Measurements from ENCODE around the gene C9orf72.
"Not testable (repeated sequence)": the region's sequence is repeated elsewhere in the genome, so short reads cannot be mapped to it uniquely, and the experiment has no call there.

The C9orf72 gene

GRCh38 chr9:27503623-27504022 lies 69.7 kb downstream of the C9orf72 start:
- DNase-seq (ENCODE audit: insufficient read length, low spot score) (no peak), FAIRE-seq (no peak)
- TF ChIP-seq POLR2A (IDR thresholded peaks at IDR 0.05; ENCODE audit: low read depth, low read length), result no peak

GRCh38 chr9:27500902-27501301 lies 72.4 kb downstream of the C9orf72 start:
- not testable (repeated sequence) for FAIRE-seq; DNase-seq (ENCODE audit: insufficient read length, low spot score)

- peak; percentile 94 for FAIRE-seq
- TF ChIP-seq POLR2A (IDR thresholded peaks at IDR 0.05; ENCODE audit: low read depth, low read length), result no peak
- DNase-seq (ENCODE audit: insufficient read length, low spot score), result peak; percentile 12
Observed at GRCh38 chr9:27499451-27499850, 73.8 kb downstream of the C9orf72 start.

- DNase-seq (ENCODE audit: insufficient read length, low spot score) (no peak), FAIRE-seq (no peak)
- TF ChIP-seq POLR2A (IDR thresholded peaks at IDR 0.05; ENCODE audit: low read depth, low read length), result no peak
Observed at GRCh38 chr9:27497883-27498417, 75.3 kb downstream of the C9orf72 start.
